HL-60 (cell line): ENCODE results near the gene IFIT2.

Experiments used
- DNase-seq, 2 experiments: peaks; one replicate each; pipeline ENCODE4 v3.0.0-alpha.2; 2010 to 2020; ENCODE audit warnings: low read depth in 1 of 2, low spot score in 1 of 2
- H3K27ac ChIP-seq: fragments of 250-450 bp; sonication (Bioruptor Pico); replicated peaks from 2 replicates; pipeline ENCODE4 v1.5.1; 2020; ENCODE audit warnings: mild to moderate bottlenecking, moderate library complexity
- H3K27me3 ChIP-seq: fragments of 250-450 bp; sonication (Bioruptor Pico); 2 replicates; pipeline ENCODE4 v1.5.1; 2021; ENCODE audit warnings: mild to moderate bottlenecking, moderate library complexity; ENCODE audit not compliant: insufficient read depth, poor library complexity, severe bottlenecking
- H3K4me3 ChIP-seq: replicated peaks from 2 replicates; pipeline ENCODE4 v1.5.1; 2011; ENCODE audit warnings: mild to moderate bottlenecking, control low read depth, low read length; ENCODE audit not compliant: insufficient read depth
- GABPA ChIP-seq: IDR thresholded peaks from 2 replicates; pipeline ENCODE4 v1.6.1; 2012; ENCODE audit warnings: low read depth
- POLR2AphosphoS5 ChIP-seq: IDR thresholded peaks from 2 replicates; pipeline ENCODE4 v1.6.1; 2012; ENCODE audit warnings: low read depth
- SPI1 ChIP-seq: IDR thresholded peaks from 2 replicates; pipeline ENCODE4 v1.6.1; 2012; ENCODE audit warnings: low read depth, mild to moderate bottlenecking, borderline replicate concordance
- TF ChIP-seq, protein P1 (sequence below): IDR thresholded peaks from one replicate; pipeline ENCODE4 v1.5.1; 2011; ENCODE audit warnings: low read length, control low read depth, inconsistent platforms; ENCODE audit not compliant: insufficient read depth
- TF ChIP-seq, protein P2 (sequence below): IDR thresholded peaks from 2 replicates; pipeline ENCODE4 v1.6.1; 2012; ENCODE audit warnings: low read depth; ENCODE audit not compliant: insufficient replicate concordance

The IFIT2 gene

GRCh38 chr10:89294721-89295239 is 7.1 kb upstream of the IFIT2 start:
- no peak for DNase-seq
- Histone ChIP-seq H3K27me3 (no peaks in the 10 kb centered on the region), H3K4me3 (no peak overlapping the region), H3K27ac (peak overlapping the region; percentile 69)
- TF ChIP-seq POLR2AphosphoS5: no peak
- no peak for TF ChIP-seq GABPA
- no peak for TF ChIP-seq SPI1
- TF ChIP-seq, protein P1, sequence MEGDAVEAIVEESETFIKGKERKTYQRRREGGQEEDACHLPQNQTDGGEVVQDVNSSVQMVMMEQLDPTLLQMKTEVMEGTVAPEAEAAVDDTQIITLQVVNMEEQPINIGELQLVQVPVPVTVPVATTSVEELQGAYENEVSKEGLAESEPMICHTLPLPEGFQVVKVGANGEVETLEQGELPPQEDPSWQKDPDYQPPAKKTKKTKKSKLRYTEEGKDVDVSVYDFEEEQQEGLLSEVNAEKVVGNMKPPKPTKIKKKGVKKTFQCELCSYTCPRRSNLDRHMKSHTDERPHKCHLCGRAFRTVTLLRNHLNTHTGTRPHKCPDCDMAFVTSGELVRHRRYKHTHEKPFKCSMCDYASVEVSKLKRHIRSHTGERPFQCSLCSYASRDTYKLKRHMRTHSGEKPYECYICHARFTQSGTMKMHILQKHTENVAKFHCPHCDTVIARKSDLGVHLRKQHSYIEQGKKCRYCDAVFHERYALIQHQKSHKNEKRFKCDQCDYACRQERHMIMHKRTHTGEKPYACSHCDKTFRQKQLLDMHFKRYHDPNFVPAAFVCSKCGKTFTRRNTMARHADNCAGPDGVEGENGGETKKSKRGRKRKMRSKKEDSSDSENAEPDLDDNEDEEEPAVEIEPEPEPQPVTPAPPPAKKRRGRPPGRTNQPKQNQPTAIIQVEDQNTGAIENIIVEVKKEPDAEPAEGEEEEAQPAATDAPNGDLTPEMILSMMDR: no peak
- TF ChIP-seq, protein P2, sequence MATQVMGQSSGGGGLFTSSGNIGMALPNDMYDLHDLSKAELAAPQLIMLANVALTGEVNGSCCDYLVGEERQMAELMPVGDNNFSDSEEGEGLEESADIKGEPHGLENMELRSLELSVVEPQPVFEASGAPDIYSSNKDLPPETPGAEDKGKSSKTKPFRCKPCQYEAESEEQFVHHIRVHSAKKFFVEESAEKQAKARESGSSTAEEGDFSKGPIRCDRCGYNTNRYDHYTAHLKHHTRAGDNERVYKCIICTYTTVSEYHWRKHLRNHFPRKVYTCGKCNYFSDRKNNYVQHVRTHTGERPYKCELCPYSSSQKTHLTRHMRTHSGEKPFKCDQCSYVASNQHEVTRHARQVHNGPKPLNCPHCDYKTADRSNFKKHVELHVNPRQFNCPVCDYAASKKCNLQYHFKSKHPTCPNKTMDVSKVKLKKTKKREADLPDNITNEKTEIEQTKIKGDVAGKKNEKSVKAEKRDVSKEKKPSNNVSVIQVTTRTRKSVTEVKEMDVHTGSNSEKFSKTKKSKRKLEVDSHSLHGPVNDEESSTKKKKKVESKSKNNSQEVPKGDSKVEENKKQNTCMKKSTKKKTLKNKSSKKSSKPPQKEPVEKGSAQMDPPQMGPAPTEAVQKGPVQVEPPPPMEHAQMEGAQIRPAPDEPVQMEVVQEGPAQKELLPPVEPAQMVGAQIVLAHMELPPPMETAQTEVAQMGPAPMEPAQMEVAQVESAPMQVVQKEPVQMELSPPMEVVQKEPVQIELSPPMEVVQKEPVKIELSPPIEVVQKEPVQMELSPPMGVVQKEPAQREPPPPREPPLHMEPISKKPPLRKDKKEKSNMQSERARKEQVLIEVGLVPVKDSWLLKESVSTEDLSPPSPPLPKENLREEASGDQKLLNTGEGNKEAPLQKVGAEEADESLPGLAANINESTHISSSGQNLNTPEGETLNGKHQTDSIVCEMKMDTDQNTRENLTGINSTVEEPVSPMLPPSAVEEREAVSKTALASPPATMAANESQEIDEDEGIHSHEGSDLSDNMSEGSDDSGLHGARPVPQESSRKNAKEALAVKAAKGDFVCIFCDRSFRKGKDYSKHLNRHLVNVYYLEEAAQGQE: no peak

- no peak overlapping the region for H3K4me3 ChIP-seq
- H3K27ac ChIP-seq: peak overlapping the region; percentile 69
- no peaks in the 10 kb centered on the region for H3K27me3 ChIP-seq
- peak; percentile 40 to 41 for DNase-seq
- TF ChIP-seq POLR2AphosphoS5: no peak
- TF ChIP-seq GABPA: no peak
- TF ChIP-seq, protein P1: no peak
- TF ChIP-seq SPI1: no peak
- TF ChIP-seq, protein P2: no peak
These were observed 6.2 kb upstream of the IFIT2 start for GRCh38 chr10:89295597-89295996.

DNA sequence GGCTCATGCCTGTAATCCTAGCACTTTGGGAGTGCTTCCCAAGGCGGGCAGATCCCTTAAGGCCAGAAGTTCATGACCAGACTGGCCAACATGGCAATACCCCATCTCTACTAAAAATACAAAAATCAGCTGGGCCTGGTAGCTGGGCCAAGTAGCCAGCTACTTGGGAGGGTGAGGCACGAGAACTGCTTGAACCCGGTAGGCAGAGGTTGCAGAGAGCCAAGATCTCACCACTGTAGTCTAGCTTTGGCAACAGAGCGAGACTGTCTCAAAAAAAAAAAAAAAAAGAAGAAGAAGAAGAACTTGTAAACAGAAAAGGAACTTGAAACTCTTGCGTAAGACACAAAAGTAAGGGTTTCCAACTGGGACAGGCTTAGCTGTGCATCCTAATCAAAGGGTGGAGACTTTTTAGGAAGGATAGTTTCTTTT is 5.6 kb upstream of the IFIT2 start:
- H3K4me3 ChIP-seq: no peak overlapping the region

DNA sequence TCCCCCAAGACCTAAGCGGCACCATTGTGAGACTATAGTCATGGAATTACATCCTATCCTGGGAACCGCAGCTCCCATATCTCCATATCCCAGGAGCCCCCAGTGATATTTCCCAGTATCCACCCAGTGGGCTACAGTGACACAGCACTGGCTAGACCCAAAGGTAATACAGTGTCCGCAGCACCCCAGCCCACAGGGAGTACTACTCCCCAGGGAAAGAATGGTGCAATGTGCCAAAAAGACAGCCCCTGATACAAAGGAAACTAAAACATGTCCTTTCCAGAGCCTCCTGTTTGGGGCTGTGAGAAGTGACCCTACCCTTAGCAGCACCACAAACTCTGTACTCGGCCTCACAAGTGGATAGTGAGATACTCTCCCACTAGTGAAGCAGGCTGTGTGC is 4.5 kb upstream of the IFIT2 start:
- Histone ChIP-seq H3K27ac (peak overlapping the region; percentile 24; the same call in 1 of the 2 replicates), H3K4me3 (no peak overlapping the region), H3K27me3 (no peaks in the 10 kb centered on the region)
- DNase-seq: no peak
- TF ChIP-seq GABPA (no peak), SPI1 (no peak), POLR2AphosphoS5 (no peak)
- TF ChIP-seq, protein P2: no peak
- TF ChIP-seq, protein P1: no peak

More for the DNA sequence above, 5.6 kb upstream of the IFIT2 start:
- no peaks in the 10 kb centered on the region for H3K27me3 ChIP-seq
- peak overlapping the region; percentile 69 for H3K27ac ChIP-seq
- DNase-seq: peak; percentile 75 to 88
- no peak for TF ChIP-seq POLR2AphosphoS5
- TF ChIP-seq SPI1: peak; percentile 16; the same call in 1 of the 2 replicates
